Activated CD4-positive, alpha-beta memory T cell treated with anti-CD3 and anti-CD28 coated beads, Interleukin-2, amount 10 ng/mL, durations not matched to agents 7 days and 5 days (primary cell): ENCODE data around the gene C1orf167. TPM values are rescaled to one million over a fixed set of nuclear protein-coding genes. Genes with fewer than 3 reads are reported as not detected.

ENCODE experiments used
- CTCF ChIA-PET: fragments of 350-600 bp; sonication (Branson Sonifier 250); formaldehyde crosslinking; loops from one replicate; lab custom pipeline; 2021; ENCODE audit warnings: antibody characterized with exemption, inconsistent platforms; lab: Charles Lee
- POLR2A ChIA-PET: fragments of 350-600 bp; sonication (Branson Sonifier 250); formaldehyde crosslinking; loops from one replicate; lab custom pipeline; 2021; ENCODE audit warnings: antibody characterized with exemption; lab: Charles Lee
- DNase-seq: peaks from one replicate; pipeline ENCODE4 v3.0.0-alpha.2; 2020
- H3K27ac Mint-ChIP-seq: one replicate; pipeline ENCODE4 v1.8.0; 2021; ENCODE audit warnings: mild to moderate bottlenecking, mixed read lengths
- H3K27me3 Mint-ChIP-seq: one replicate; pipeline ENCODE4 v1.8.0; 2021; ENCODE audit warnings: mixed read lengths
- H3K36me3 Mint-ChIP-seq: one replicate; pipeline ENCODE4 v1.8.0; 2021; ENCODE audit warnings: low read depth, mixed read lengths
- H3K4me1 Mint-ChIP-seq: one replicate; pipeline ENCODE4 v1.8.0; 2021; ENCODE audit warnings: mixed read lengths
- H3K4me3 Mint-ChIP-seq: one replicate; pipeline ENCODE4 v1.8.0; 2021; ENCODE audit warnings: mild to moderate bottlenecking, mixed read lengths
- H3K9me3 Mint-ChIP-seq: one replicate; pipeline ENCODE4 v1.8.0; 2021; ENCODE audit warnings: mixed read lengths
- total RNA-seq, 2 experiments: library from RNA; stranded (reverse); gene quantifications; one replicate each; pipeline ENCODE4 v1.2.3, GENCODE V29; 2021

Gene C1orf167, protein sequence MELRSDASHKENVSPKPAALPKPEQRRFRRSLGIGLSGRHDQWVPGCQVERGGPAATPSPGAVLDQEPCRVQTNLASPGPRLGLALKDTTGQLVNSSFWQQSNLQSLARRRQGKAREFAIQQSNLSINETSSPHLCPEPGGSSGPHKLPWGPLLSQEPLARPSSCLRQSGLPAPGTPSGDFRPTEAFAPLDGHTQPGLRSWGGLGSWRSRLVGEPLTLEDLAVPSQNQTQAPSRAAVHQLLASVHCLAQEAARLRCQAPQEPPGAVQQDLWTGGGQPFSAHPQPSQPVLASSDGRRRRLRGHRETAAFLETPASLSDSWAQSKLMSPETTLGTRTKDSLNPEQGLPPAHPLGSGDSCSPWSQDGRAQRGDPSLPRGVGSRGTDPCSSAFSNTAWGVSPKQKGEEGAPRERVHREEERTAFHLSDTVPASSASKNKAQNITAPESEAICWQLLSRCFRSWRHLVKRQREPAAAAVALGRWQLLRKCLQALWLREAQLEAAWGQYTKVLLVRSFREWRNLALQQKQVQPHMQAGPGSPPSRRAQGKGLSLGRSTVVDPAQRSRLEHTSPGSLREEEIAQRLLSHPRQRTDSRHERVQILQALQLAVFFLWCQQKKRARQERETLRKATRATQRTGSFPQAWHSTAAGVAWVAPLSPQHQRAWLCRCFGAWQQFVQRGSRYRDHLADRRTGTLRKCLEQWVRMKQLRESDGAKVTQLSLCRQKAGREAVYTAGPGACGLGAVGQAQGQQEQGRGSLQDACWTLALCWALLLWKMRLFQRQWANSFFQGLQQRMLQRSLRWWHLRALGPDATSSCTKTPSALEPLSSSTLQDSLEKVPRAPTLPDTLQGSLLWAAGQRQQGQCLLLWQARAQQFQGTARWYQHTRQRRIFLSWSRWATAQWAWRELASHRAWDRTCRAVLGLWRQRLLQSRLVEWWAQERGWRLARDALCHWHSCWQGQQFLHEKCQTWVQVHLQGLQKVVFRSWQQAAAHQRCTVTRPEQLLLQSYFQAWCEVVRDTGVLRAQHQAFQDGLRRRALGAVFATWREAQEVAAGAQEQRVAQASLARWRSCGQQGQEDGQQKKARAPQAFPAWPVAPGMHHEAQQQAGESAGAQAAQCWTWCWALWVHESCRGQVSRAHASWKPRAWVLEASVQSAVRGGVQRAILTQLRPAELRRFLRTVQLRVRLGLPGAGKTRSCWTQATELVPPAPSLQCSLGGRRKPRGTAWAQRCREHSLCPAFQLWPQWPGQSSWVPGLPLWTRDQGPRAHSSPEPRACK (N-terminal part only)
- under 1 TPM in 1 of 2 experiments, not detected in 1; 0.25 TPM for total RNA-seq

DNA sequence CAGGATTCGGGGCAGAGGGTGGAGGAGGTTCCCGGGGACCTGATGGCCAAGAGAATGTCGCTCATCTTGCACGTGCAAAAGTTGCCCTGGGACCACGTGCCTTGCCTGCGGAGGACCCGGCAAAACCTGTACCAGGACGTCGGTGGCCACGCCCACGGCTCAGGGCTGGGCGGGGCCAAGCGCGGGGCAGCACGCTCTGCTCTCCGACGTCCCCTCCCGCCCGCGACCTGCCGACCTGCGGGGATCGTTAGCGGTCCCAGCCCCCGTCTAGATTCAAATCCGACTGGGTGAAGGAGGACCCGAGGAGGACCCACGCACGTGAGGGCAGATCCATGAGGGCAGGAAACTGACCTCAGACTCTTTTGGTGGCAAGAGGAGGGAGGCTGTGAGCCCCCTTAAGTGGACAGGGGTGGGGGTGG lies at the start of gene C1orf167:
Gene C1orf167 (plus strand): TSS at position 206 of the 419 bp plus-strand sequence. CDS start 2,208 bp downstream, outside the sequence.
- peak; percentile 32 for DNase-seq
- H3K36me3 Mint-ChIP-seq: no peaks in the 10 kb centered on the region
- no peaks in the 10 kb centered on the region for H3K9me3 Mint-ChIP-seq
- no peak within 1 kb of the TSS for H3K27ac Mint-ChIP-seq
- POLR2A ChIA-PET: no interaction called here
- H3K4me3 Mint-ChIP-seq: no peak within 1 kb of the TSS
- H3K27me3 Mint-ChIP-seq: peaks cover 32% of the 10 kb centered on the region
- CTCF ChIA-PET: no interaction called here
- no peaks in the 10 kb centered on the region for H3K4me1 Mint-ChIP-seq

DNA sequence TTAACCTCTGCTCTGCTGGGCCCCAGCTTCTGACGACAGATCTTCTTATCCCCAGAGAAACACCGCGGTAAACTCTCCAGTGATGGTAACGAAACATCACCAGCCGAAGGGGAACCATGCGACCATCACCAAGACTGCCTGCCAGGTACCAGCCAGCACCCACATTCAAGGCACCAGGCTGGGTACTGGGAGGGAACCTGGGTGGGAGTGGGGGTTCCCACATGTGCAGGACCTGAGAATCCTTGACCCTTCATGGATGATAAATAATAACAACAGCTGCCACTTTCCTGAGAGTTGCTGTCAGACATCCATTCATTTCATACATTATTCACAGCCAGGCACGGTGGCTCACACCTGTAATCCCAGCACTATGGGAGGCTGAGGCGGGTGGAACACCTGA lies 49.7 kb upstream of the C1orf167 start:
- Mint-ChIP-seq H3K36me3 (no peaks in the 10 kb centered on the region), H3K27me3 (peaks cover 6% of the 10 kb centered on the region), H3K4me3 (no peak overlapping the region), H3K4me1 (peaks cover 6% of the 10 kb centered on the region), H3K27ac (no peak overlapping the region), H3K9me3 (no peaks in the 10 kb centered on the region)
- ChIA-PET POLR2A (no interaction called here), CTCF (no interaction called here)
- no peak for DNase-seq

DNA sequence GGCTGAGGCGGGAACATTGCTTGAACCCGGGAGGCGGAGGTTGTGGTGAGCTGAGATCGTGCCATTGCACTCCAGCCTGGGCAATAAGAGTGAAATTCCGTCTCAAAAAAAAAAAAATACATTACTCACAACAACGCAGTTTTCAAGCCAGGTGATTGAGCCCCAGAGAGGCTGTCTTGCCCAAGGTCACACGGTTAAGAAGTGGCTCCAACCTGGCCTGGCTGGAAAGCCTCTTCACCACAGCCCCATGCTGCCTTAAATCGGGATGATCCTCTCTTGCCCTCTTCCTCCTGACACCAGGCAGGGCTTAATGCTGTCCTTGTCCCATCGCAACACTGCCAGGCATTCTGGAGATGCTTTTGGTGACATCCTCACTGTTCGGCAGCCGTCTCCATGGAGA lies 48.9 kb upstream of the C1orf167 start:
- DNase-seq: no peak
- ChIA-PET CTCF (no interaction called here), POLR2A (no interaction called here)
- H3K27ac Mint-ChIP-seq: no peak overlapping the region
- H3K4me1 Mint-ChIP-seq: peaks cover 6% of the 10 kb centered on the region
- H3K27me3 Mint-ChIP-seq: peaks cover 6% of the 10 kb centered on the region
- no peak overlapping the region for H3K4me3 Mint-ChIP-seq
- H3K36me3 Mint-ChIP-seq: no peaks in the 10 kb centered on the region
- H3K9me3 Mint-ChIP-seq: no peaks in the 10 kb centered on the region

DNA sequence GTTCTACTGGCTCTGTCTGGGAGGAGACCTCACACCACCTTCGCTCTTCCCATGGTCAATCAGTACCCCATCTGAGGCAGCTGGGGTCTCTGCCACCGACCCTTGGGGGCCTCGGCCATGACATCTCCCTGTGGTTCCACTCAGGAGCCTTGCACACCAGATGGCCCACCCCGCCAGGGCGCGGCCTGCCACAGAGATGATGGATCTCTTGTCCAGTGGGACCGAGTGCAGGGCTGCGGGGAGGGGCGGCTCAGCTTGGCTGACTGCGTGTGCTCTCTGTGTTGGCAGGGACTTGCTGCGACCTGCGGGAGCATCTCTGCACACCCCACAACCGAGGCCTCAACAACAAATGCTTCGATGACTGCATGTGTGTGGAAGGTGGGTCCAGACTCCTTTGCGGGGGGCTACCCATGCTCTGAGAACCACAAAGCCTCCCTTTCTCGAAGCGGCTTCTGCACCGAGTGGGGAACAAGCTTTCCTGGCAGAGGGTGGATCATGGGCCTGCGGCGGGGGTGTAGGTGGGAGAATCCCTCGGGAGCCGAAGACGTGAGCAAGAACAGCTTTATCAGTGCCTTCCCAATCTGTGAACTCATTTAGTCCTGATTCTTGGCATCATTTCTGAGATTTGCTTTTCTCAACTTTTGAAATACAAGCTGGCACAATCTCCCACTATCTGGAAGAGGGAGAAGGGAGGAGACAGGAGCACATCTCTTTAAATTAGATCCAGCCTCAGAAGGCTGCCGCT lies 47.0 kb upstream of the C1orf167 start:
- H3K36me3 Mint-ChIP-seq: no peaks in the 10 kb centered on the region
- no peak for DNase-seq
- CTCF ChIA-PET: interaction anchor here (0.5 to 6.2 kb wide), 7 partner anchors 49 to 125 kb away, joined by 3 to 96 read pairs (median 3); partner anchors contain the start of gene FBXO6
- H3K27ac Mint-ChIP-seq: no peak overlapping the region
- POLR2A ChIA-PET: interaction anchor here (1.0 to 2.7 kb wide), 4 partner anchors 10 to 195 kb away, joined by 3 to 12 read pairs (median 4); partner anchors contain the start of gene FBXO6
- H3K4me3 Mint-ChIP-seq: no peak overlapping the region
- H3K4me1 Mint-ChIP-seq: peaks cover 16% of the 10 kb centered on the region
- H3K27me3 Mint-ChIP-seq: peaks cover 4% of the 10 kb centered on the region
- H3K9me3 Mint-ChIP-seq: no peaks in the 10 kb centered on the region

DNA sequence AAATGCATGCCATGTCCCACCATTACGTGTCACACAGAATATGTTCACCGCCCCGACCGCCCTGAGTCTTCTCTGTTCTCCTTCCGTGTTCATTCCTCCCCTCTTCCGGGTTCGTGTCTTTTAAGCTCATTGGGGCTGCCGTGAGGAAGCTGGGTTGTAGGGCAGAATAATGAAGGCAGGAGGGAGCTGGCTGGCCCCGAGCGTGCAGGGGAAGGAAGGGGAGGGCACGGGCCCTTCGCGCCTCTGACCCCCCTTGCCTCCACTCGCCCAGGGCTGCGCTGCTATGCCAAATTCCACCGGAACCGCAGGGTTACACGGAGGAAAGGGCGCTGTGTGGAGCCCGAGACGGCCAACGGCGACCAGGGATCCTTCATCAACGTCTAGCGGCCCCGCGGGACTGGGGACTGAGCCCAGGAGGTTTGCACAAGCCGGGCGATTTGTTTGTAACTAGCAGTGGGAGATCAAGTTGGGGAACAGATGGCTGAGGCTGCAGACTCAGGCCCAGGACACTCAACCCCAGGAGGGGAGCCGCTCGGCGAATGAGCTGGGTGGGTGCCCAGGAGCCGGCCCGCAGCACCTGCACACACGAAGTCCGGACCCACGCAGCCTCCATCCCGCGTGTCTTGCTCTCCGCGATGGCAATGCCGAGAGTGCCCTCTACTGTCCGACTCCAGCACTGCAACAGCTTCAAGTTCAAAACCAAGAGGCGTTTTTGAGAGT lies 42.5 kb upstream of the C1orf167 start:
- Mint-ChIP-seq H3K4me3 (peak overlapping the region; percentile 56), H3K4me1 (peaks cover 19% of the 10 kb centered on the region), H3K36me3 (no peaks in the 10 kb centered on the region), H3K27me3 (peaks cover 9% of the 10 kb centered on the region), H3K27ac (peak overlapping the region; percentile 85), H3K9me3 (no peaks in the 10 kb centered on the region)
- peak; percentile 87 for DNase-seq
- ChIA-PET CTCF (interaction anchor here (0.5 to 6.2 kb wide), 38 partner anchors 9 to 682 kb away, joined by 3 to 96 read pairs (median 4); partner anchors contain the start of genes AGTRAP, DISP3, DRAXIN and FBXO2), POLR2A (interaction anchor here (0.7 to 2.4 kb wide), 23 partner anchors 9 to 190 kb away, joined by 3 to 47 read pairs (median 5); partner anchors contain the start of genes AGTRAP, FBXO2, FBXO44 and FBXO6)

DNA sequence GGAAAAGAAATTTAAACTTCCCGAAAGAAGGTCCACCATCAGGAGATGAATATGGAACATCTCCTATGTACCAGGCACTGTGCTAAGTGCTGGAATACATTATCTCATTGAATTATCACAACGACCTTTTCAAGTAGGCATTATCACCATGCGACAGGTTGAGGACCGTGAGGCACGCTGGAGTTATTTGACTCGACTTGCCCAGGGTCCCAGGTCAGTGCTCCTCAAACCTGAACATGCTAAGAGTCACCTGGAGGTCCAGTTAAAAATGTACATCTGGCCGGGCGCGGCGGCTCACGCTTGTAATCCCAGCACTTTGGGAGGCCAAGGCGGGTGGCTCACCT lies 42.0 kb upstream of the C1orf167 start:
- no peak for DNase-seq
- peaks cover 9% of the 10 kb centered on the region for H3K27me3 Mint-ChIP-seq
- peak overlapping the region; percentile 56 for H3K4me3 Mint-ChIP-seq
- no peaks in the 10 kb centered on the region for H3K9me3 Mint-ChIP-seq
- ChIA-PET POLR2A (interaction anchor here (0.9 to 2.4 kb wide), 22 partner anchors 8 to 190 kb away, joined by 3 to 47 read pairs (median 5); partner anchors contain the start of genes AGTRAP, FBXO2, FBXO44 and FBXO6), CTCF (interaction anchor here (0.5 to 6.2 kb wide), 34 partner anchors 9 to 682 kb away, joined by 3 to 96 read pairs (median 4); partner anchors contain the start of genes AGTRAP, DISP3, DRAXIN and FBXO2)
- no peaks in the 10 kb centered on the region for H3K36me3 Mint-ChIP-seq
- H3K4me1 Mint-ChIP-seq: peaks cover 24% of the 10 kb centered on the region
- peak overlapping the region; percentile 85 for H3K27ac Mint-ChIP-seq

DNA sequence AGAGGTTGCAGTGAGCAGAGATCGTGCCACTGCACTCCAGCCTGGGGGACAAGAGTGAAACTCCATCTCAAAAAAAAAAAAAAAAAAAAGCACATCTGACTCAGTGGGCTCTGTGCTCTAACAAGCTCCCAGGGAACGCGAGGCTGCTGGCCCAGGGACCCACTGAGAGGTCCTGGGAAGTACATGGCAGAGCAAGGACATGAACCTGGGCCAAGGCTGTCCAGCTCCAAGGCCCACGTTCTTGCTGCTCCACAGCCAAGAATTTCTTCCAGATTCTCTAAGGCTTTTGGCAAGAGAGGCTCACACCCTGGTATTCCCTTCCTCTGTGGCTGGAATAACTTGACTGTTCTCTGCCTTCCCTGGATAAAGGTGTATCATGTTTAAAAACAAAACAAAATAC lies 41.5 kb upstream of the C1orf167 start:
- CTCF ChIA-PET: interaction anchor here (1.0 to 6.2 kb wide), 12 partner anchors 10 to 75 kb away, joined by 3 to 96 read pairs (median 10); partner anchors contain the start of genes AGTRAP, DRAXIN, FBXO6 and MAD2L2
- H3K9me3 Mint-ChIP-seq: no peaks in the 10 kb centered on the region
- peaks cover 8% of the 10 kb centered on the region for H3K27me3 Mint-ChIP-seq
- no peaks in the 10 kb centered on the region for H3K36me3 Mint-ChIP-seq
- H3K4me1 Mint-ChIP-seq: peaks cover 30% of the 10 kb centered on the region
- H3K4me3 Mint-ChIP-seq: no peak overlapping the region
- no peak for DNase-seq
- H3K27ac Mint-ChIP-seq: no peak overlapping the region
- POLR2A ChIA-PET: interaction anchor here (1.4 to 2.4 kb wide), 6 partner anchors 10 to 67 kb away, joined by 4 to 47 read pairs (median 14); partner anchors contain the start of genes AGTRAP, FBXO2, FBXO44 and FBXO6

DNA sequence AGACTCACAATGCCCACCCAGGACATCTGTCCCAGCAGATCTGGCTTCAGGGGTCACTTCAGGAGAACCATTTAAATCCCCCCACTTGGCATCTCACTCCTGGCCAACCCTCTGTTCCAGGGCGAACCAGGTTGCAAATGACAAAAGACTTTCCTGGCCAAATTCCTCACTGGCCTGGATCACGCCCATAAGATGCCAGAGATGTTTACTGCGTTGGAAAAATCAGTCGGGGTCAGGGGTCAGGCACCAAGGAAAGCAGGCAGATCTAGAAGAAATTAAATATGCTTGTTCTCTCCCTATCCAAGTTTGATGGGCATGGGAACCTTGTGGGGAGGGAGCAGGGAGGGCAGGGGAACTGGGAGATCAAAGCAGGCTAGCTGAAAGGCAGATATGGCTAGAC lies 40.7 kb upstream of the C1orf167 start:
- ChIA-PET POLR2A (interaction anchor here (2.3 kb wide), 1 partner anchor 19 kb away, joined by 6 read pairs; no protein-coding TSS in a partner anchor), CTCF (interaction anchor here (1.3 to 3.0 kb wide), 6 partner anchors 9 to 71 kb away, joined by 3 to 65 read pairs (median 14); partner anchors contain the start of genes DRAXIN and FBXO6)
- DNase-seq: no peak
- Mint-ChIP-seq H3K27me3 (peaks cover 8% of the 10 kb centered on the region), H3K4me3 (no peak overlapping the region), H3K9me3 (no peaks in the 10 kb centered on the region), H3K4me1 (peaks cover 33% of the 10 kb centered on the region), H3K36me3 (no peaks in the 10 kb centered on the region), H3K27ac (no peak overlapping the region)

DNA sequence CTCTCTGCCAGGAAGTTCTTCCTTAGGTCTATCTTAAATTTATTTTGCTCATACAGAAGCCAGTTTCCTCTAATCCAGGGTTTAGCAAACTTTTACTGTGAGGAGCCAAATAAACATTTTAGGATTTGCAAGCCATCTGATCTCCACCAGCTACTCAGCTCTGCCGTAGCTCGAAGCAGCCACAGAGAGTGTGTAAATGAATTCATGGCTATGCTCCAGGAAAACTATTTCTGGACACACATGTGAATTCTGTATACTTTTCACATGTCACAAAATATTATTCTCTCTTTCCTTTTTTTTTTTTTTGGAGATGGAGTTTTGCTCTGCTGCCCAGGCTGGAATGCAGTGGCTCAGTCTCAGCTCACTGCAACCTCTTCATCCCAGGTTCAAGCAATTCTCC lies 39.5 kb upstream of the C1orf167 start:
- Mint-ChIP-seq H3K4me3 (no peak overlapping the region), H3K27ac (no peak overlapping the region), H3K36me3 (no peaks in the 10 kb centered on the region), H3K9me3 (no peaks in the 10 kb centered on the region), H3K4me1 (peaks cover 33% of the 10 kb centered on the region), H3K27me3 (peaks cover 8% of the 10 kb centered on the region)
- DNase-seq: no peak
- ChIA-PET POLR2A (interaction anchor here (0.8 to 1.1 kb wide), 2 partner anchors 14 to 73 kb away, joined by 3 to 5 read pairs; no protein-coding TSS in a partner anchor), CTCF (interaction anchor here (0.9 to 1.9 kb wide), 3 partner anchors 57 to 77 kb away, joined by 4 to 12 read pairs (median 5); no protein-coding TSS in a partner anchor)

DNA sequence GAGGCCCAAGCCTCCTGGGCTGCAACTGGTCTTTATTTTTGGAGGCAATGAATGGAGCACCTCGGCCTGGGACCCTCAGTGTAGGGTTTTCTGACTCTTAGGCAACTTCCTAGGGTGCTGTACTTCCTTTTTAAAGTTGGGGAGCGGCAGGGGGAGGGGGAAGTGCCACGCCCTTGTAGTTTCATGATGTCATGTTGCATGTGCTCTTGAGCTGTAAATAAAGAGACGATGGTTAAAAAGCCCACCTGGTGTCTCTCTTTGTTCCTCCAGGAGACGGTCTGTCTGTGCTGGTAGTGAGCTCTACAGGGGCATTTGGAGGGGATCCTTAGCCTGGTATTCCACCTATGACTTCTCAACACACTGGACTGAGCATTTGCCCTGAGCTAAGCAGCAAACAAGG lies 36.4 kb upstream of the C1orf167 start:
- DNase-seq: no peak
- peaks cover 38% of the 10 kb centered on the region for H3K4me1 Mint-ChIP-seq
- ChIA-PET CTCF (interaction anchor here (1.5 to 2.1 kb wide), 4 partner anchors 10 to 81 kb away, joined by 4 to 12 read pairs (median 8); partner anchors contain the start of genes AGTRAP and FBXO6), POLR2A (interaction anchor here (1.2 to 3.0 kb wide), 3 partner anchors 11 to 182 kb away, joined by 6 to 15 read pairs (median 9); partner anchors contain the start of gene FBXO6)
- no peak overlapping the region for H3K27ac Mint-ChIP-seq
- H3K36me3 Mint-ChIP-seq: no peaks in the 10 kb centered on the region
- peaks cover 8% of the 10 kb centered on the region for H3K27me3 Mint-ChIP-seq
- H3K4me3 Mint-ChIP-seq: no peak overlapping the region
- H3K9me3 Mint-ChIP-seq: no peaks in the 10 kb centered on the region
